Hepatocyte (in vitro differentiated cells): ENCODE measurements around the gene TPPP3.

Experiments
- EZH2 ChIP-seq: fragments of 200-600 bp; sonication (generic); IDR thresholded peaks from 2 replicates; pipeline ENCODE4 v1.6.1; 2016; ENCODE audit warnings: antibody characterized with exemption, mild to moderate bottlenecking, borderline replicate concordance
- EZH2phosphoT487 ChIP-seq: fragments of 200-600 bp; sonication (generic); IDR thresholded peaks from one replicate; pipeline ENCODE4 v1.6.1; 2018; ENCODE audit warnings: antibody characterized with exemption, mild to moderate bottlenecking, low read depth, moderate library complexity; ENCODE audit not compliant: unreplicated experiment, severe bottlenecking
- TF ChIP-seq, protein P1 (sequence below): fragments of 200-600 bp; sonication (generic); IDR thresholded peaks from 2 replicates; pipeline ENCODE4 v1.5.1; 2016; ENCODE audit warnings: antibody characterized with exemption, mild to moderate bottlenecking; ENCODE audit not compliant: poor library complexity

GRCh38 chr16:67384778-67385510, 8.4 kb downstream of the TPPP3 start:
- TF ChIP-seq, protein P1, sequence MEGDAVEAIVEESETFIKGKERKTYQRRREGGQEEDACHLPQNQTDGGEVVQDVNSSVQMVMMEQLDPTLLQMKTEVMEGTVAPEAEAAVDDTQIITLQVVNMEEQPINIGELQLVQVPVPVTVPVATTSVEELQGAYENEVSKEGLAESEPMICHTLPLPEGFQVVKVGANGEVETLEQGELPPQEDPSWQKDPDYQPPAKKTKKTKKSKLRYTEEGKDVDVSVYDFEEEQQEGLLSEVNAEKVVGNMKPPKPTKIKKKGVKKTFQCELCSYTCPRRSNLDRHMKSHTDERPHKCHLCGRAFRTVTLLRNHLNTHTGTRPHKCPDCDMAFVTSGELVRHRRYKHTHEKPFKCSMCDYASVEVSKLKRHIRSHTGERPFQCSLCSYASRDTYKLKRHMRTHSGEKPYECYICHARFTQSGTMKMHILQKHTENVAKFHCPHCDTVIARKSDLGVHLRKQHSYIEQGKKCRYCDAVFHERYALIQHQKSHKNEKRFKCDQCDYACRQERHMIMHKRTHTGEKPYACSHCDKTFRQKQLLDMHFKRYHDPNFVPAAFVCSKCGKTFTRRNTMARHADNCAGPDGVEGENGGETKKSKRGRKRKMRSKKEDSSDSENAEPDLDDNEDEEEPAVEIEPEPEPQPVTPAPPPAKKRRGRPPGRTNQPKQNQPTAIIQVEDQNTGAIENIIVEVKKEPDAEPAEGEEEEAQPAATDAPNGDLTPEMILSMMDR, result no peak
- TF ChIP-seq EZH2 (no peak), EZH2phosphoT487 (no peak)
